Neural cell (in vitro differentiated cells): ENCODE data around the gene RRAS2. TPM values are rescaled to one million over a fixed set of nuclear protein-coding genes. Genes with fewer than 3 reads are reported as not detected.

ENCODE experiments used
- H2AFZ ChIP-seq: fragments of 200-600, 300-800 bp; sonication (generic), shearing (Covaris generic); 2 replicates; pipeline ENCODE4 v1.6.0; 2014; ENCODE audit warnings: low read depth, mild to moderate bottlenecking, antibody characterized with exemption, low read length, moderate library complexity
- H3F3A ChIP-seq: fragments of 200-600 bp; shearing (Covaris generic); 2 replicates; pipeline ENCODE4 v1.6.1; 2016; ENCODE audit warnings: mild to moderate bottlenecking, moderate library complexity, mixed read lengths, antibody characterized with exemption, low read length; ENCODE audit not compliant: insufficient read depth, poor library complexity, severe bottlenecking
- H3K27ac ChIP-seq: fragments of 200-600, 300-800 bp; sonication (generic), shearing (Covaris generic); 2 replicates; pipeline ENCODE4 v1.5.1; 2014; ENCODE audit warnings: mild to moderate bottlenecking, low read length, moderate library complexity
- H3K27me3 ChIP-seq: fragments of 300-800, 200-600 bp; sonication (generic), shearing (Covaris generic); 2 replicates; pipeline ENCODE4 v1.6.0; 2014; ENCODE audit warnings: mild to moderate bottlenecking, low read depth, low read length, moderate library complexity; ENCODE audit not compliant: insufficient read depth
- H3K36me3 ChIP-seq: fragments of 300-800, 200-600 bp; sonication (generic), shearing (Covaris generic); 2 replicates; pipeline ENCODE4 v1.5.1; 2014; ENCODE audit warnings: mild to moderate bottlenecking, antibody characterized with exemption, low read length, moderate library complexity; ENCODE audit not compliant: insufficient read depth
- H3K4me2 ChIP-seq: fragments of 300-800, 200-600 bp; sonication (generic), shearing (Covaris generic); 2 replicates; pipeline ENCODE4 v1.6.0; 2014; ENCODE audit warnings: mild to moderate bottlenecking, low read length
- H3K4me3 ChIP-seq: fragments of 300-800, 200-600 bp; sonication (generic), shearing (Covaris generic); 2 replicates; pipeline ENCODE4 v1.5.1; 2014; ENCODE audit warnings: mild to moderate bottlenecking, low read length, moderate library complexity
- H3K79me2 ChIP-seq: fragments of 200-600 bp; shearing (Covaris generic); replicated peaks from 2 replicates; pipeline ENCODE4 v1.6.0; 2014; ENCODE audit warnings: mild to moderate bottlenecking, low read length, moderate library complexity; ENCODE audit not compliant: insufficient read depth
- H3K9ac ChIP-seq: fragments of 300-800, 200-600 bp; sonication (generic), shearing (Covaris generic); 2 replicates; pipeline ENCODE4 v1.6.1; 2016; ENCODE audit warnings: mild to moderate bottlenecking, low read length, mixed read lengths
- H3K9me2 ChIP-seq: fragments of 200-600 bp; shearing (Covaris generic); 2 replicates; pipeline ENCODE4 v1.6.1; 2016; ENCODE audit warnings: mild to moderate bottlenecking, low read length, mixed read lengths; ENCODE audit not compliant: insufficient read depth
- H3K9me3 ChIP-seq: fragments of 200-600, 300-800 bp; sonication (generic), shearing (Covaris generic); 2 replicates; pipeline ENCODE4 v1.6.1; 2016; ENCODE audit warnings: mild to moderate bottlenecking, mixed run types, low read length, moderate library complexity, mixed read lengths
- H4K20me1 ChIP-seq: fragments of 200-600 bp; shearing (Covaris generic); 2 replicates; pipeline ENCODE4 v1.6.1; 2016; ENCODE audit warnings: mild to moderate bottlenecking, mixed run types; ENCODE audit not compliant: insufficient read depth
- CTCF ChIP-seq: fragments of 450-650 bp; IDR thresholded peaks from 2 replicates; pipeline ENCODE4 v1.5.1; 2014; ENCODE audit warnings: antibody characterized with exemption, mild to moderate bottlenecking, moderate library complexity; ENCODE audit not compliant: poor library complexity, severe bottlenecking
- EP300 ChIP-seq: fragments of 450-650 bp; conservative IDR thresholded peaks from 2 replicates; pipeline ENCODE4 v1.6.1; 2014; ENCODE audit warnings: antibody characterized with exemption, mild to moderate bottlenecking, moderate library complexity; ENCODE audit not compliant: poor library complexity, severe bottlenecking
- EZH2 ChIP-seq: fragments of 200-600, 300-800 bp; shearing (Covaris generic), sonication (generic); IDR thresholded peaks from 2 replicates; pipeline ENCODE4 v1.6.1; 2014; ENCODE audit warnings: antibody characterized with exemption, low read length, borderline replicate concordance, mild to moderate bottlenecking; ENCODE audit not compliant: insufficient read depth, poor library complexity, severe bottlenecking
- MXI1 ChIP-seq: fragments of 450-650 bp; conservative IDR thresholded peaks from 2 replicates; pipeline ENCODE4 v1.6.1; 2014; ENCODE audit warnings: antibody characterized with exemption, mild to moderate bottlenecking; ENCODE audit not compliant: poor library complexity, severe bottlenecking
- POLR2AphosphoS5 ChIP-seq: IDR thresholded peaks from 2 replicates; pipeline ENCODE4 v1.6.1; 2012
- RAD21 ChIP-seq: fragments of 450-650 bp; conservative IDR thresholded peaks from 2 replicates; pipeline ENCODE4 v1.6.1; 2014; ENCODE audit warnings: antibody characterized with exemption, mild to moderate bottlenecking, moderate library complexity
- REST ChIP-seq: IDR thresholded peaks from 2 replicates; pipeline ENCODE4 v1.6.1; 2012; ENCODE audit warnings: borderline replicate concordance
- SMC3 ChIP-seq: fragments of 450-650 bp; conservative IDR thresholded peaks from 2 replicates; pipeline ENCODE4 v1.6.1; 2014; ENCODE audit warnings: antibody characterized with exemption, mild to moderate bottlenecking, moderate library complexity; ENCODE audit not compliant: poor library complexity
- TAF1 ChIP-seq: IDR thresholded peaks from 2 replicates; pipeline ENCODE4 v1.6.1; 2012; ENCODE audit warnings: low read depth
- polyA plus RNA-seq: library from polyadenylated mRNA; depleted of rRNA; stranded (reverse); fragments of >200 nt; gene quantifications from 2 replicates; pipeline ENCODE4 v1.2.3, GENCODE V29; 2014

The RRAS2 gene
- polyA plus RNA-seq, 1 donor from 2014 or later, result 47.3 TPM

- Histone ChIP-seq H4K20me1 (no peaks in the 10 kb centered on the region), H3K9ac (no peak overlapping the region), H3K9me2 (no peaks in the 10 kb centered on the region), H3K4me2 (no peak overlapping the region), H3K79me2 (no peaks in the 10 kb centered on the region), H3K9me3 (no peaks in the 10 kb centered on the region), H3K27me3 (no peaks in the 10 kb centered on the region), H3K27ac (no peak overlapping the region), H3K36me3 (no peaks in the 10 kb centered on the region), H2AFZ (no peak overlapping the region), H3F3A (no peaks in the 10 kb centered on the region), H3K4me3 (no peak overlapping the region)
- TF ChIP-seq CTCF, result no peak
- TF ChIP-seq EP300, result no peak
- no peak for TF ChIP-seq MXI1
- no peak for TF ChIP-seq TAF1
- TF ChIP-seq POLR2AphosphoS5, result no peak
- TF ChIP-seq RAD21, result no peak
- no peak for TF ChIP-seq SMC3
- TF ChIP-seq REST, result no peak
- no peak for TF ChIP-seq EZH2
Observed at GRCh38 chr11:14258221-14258935, 100.6 kb downstream of the RRAS2 start.

- H3K4me3 ChIP-seq, result no peak overlapping the region
- no peak overlapping the region for H3K4me2 ChIP-seq
- H3K9ac ChIP-seq, result no peak overlapping the region
- no peaks in the 10 kb centered on the region for H3K9me2 ChIP-seq
- no peaks in the 10 kb centered on the region for H4K20me1 ChIP-seq
- no peak overlapping the region for H2AFZ ChIP-seq
- H3K79me2 ChIP-seq, result no peaks in the 10 kb centered on the region
- H3K27ac ChIP-seq, result no peak overlapping the region
- TF ChIP-seq EZH2 (no peak), TAF1 (no peak), CTCF (no peak), RAD21 (no peak), EP300 (no peak), MXI1 (no peak), POLR2AphosphoS5 (no peak), REST (no peak), SMC3 (no peak)
- no peaks in the 10 kb centered on the region for H3K27me3 ChIP-seq
- no peaks in the 10 kb centered on the region for H3F3A ChIP-seq
- H3K9me3 ChIP-seq, result no peaks in the 10 kb centered on the region
- H3K36me3 ChIP-seq, result no peaks in the 10 kb centered on the region
Observed at GRCh38 chr11:14255238-14255534, 103.8 kb downstream of the RRAS2 start.
